Psoas muscle (tissue), 8 donors: Measurements from ENCODE around the gene APBB2. TPM values are rescaled to one million over a fixed set of nuclear protein-coding genes. Genes with fewer than 3 reads are reported as not detected.

Experiments used
- ATAC-seq, 4 donors: fragments of 200-7000 bp; cut with Tn5 transposase; one replicate each; pipeline ENCODE4 v1.9.1; 2020; ENCODE audit warnings: moderate library complexity in 3 of 4, mild to moderate bottlenecking in 2 of 4
- DNase-seq, 2 donors: peaks; one replicate each; pipeline ENCODE4 v3.0.0-alpha.2; 2020
- H3K27ac ChIP-seq: fragments of 200-600 bp; one replicate; pipeline ENCODE4 v1.8.0; 2022
- H3K27me3 ChIP-seq, 3 donors: fragments of 200-600 bp in 1 of 3; one replicate each; pipeline versions ENCODE4 v1.6.1 to v1.8.0; 2013 to 2022; ENCODE audit warnings: low read length in 2 of 3, mild to moderate bottlenecking in 2 of 3, moderate library complexity in 1 of 3; ENCODE audit not compliant: insufficient read depth in 3 of 3
- H3K36me3 ChIP-seq, 2 donors: fragments of 200-600 bp in 1 of 2; one replicate each; pipeline versions ENCODE4 v1.6.1 to v1.8.0; 2013 to 2022; ENCODE audit warnings: low read depth in 1 of 2, mild to moderate bottlenecking in 1 of 2, moderate library complexity in 1 of 2; ENCODE audit not compliant: insufficient read depth in 1 of 2
- H3K4me1 ChIP-seq: fragments of 200-600 bp; one replicate; pipeline ENCODE4 v1.8.0; 2022
- H3K4me3 ChIP-seq: fragments of 200-600 bp; one replicate; pipeline ENCODE4 v1.8.0; 2022; ENCODE audit warnings: mild to moderate bottlenecking
- H3K9me3 ChIP-seq: fragments of 200-600 bp; one replicate; pipeline ENCODE4 v1.8.0; 2022
- WGBS, 3 donors: extraction: QIAGEN DNeasy Blood & Tissue Kit; methylation state at CpG; one replicate each; pipeline versions ENCODE4 v1.1.6 to v1.1.7; 2013; 5-methylcytosine and 5-hydroxymethylcytosine counted together
- intact Hi-C, 2 donors: fragments of 100-400 bp; cut with DNase I; formaldehyde crosslinking; loops; one replicate each; pipeline versions ENCODE4 v1.11.0 to v1.14.2; 2022
- polyA plus RNA-seq, 3 donors: library from polyadenylated mRNA; stranded (reverse); fragments of 200-250 nt; gene quantifications; one replicate each; pipeline ENCODE4 v1.2.3, GENCODE V29; 2013
- total RNA-seq, 4 donors: library from RNA; stranded (reverse); fragmentation: NEBNext Ultra II Directional in 2 of 4; extraction: Animal tissue kit (Norgen Biotek cat#: 25700) in 2 of 4; gene quantifications; one replicate each; pipeline versions ENCODE4 v1.2.1 to v1.2.4, GENCODE V29; 2021 to 2023
- TF ChIP-seq, protein P1 (sequence below): fragments of 200-600 bp; IDR thresholded peaks from one replicate; pipeline ENCODE4 v1.8.0; 2022; ENCODE audit warnings: antibody characterized with exemption
- donor health status: healthy with polysubstance abuse.
- donor health status: DM: no; HTN: no; CAD: no; lungs with moderate emphysema.
- donor health status: Bipolar disorder and iron deficiency.
- donor health status: healthy.
- donor health status: DM: yes; HTN: yes; CAD: no.
- donor health status: DM: no; HTN: no; CAD: no.
- donor health status: DM: no; HTN: no; CAD: no.
- donor health status: DM: yes; HTN: yes; CAD: no.

APBB2 gene
- total and polyA plus RNA-seq, 7 donors: 3.1 to 37.4 (median 11.3) TPM

DNA sequence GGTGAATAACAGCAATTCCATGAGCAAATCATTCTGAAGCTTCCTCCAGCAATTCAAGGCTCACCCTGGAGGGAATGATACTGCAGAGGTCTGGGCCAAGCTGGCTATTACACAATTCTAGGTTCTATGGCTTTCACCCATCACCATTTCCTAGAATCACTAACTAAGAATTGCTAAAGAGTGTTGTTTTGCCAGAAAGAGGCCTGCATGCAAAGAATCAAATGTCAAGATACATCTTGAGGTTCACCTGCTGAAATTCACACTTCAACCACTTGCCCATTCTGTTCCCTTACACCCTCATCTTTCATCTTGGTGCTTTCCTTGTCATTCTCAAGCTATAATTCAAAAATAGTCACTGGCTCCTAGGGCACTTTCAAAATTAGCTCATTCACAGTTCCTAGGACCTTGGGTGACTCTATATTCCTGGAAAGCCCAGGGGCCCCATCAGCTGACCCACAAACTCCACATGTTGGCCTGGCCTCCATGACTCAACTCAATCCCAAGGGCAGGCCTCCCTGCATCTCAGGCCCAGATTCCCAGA is 7.0 kb downstream of the APBB2 start:
- DNase-seq: peak; percentile 59 to 64
- peaks cover 22% of the 10 kb centered on the region for H3K4me1 ChIP-seq
- H3K4me3 ChIP-seq: no peak overlapping the region
- H3K27me3 ChIP-seq: peaks cover 0 to 11% (median 0%) of the 10 kb centered on the region in 3 donors
- H3K27ac ChIP-seq: no peak overlapping the region
- no peaks in the 10 kb centered on the region for H3K9me3 ChIP-seq
- peak in 3 of 4 donors; percentile 69 to 73 (median 70) for ATAC-seq
- no peaks in the 10 kb centered on the region for H3K36me3 ChIP-seq
- intact Hi-C loops: loop anchor here in 1 of 2 donors (5.0 kb wide), 1 partner anchor 50 kb away; no protein-coding TSS in a partner anchor
- TF ChIP-seq, protein P1, sequence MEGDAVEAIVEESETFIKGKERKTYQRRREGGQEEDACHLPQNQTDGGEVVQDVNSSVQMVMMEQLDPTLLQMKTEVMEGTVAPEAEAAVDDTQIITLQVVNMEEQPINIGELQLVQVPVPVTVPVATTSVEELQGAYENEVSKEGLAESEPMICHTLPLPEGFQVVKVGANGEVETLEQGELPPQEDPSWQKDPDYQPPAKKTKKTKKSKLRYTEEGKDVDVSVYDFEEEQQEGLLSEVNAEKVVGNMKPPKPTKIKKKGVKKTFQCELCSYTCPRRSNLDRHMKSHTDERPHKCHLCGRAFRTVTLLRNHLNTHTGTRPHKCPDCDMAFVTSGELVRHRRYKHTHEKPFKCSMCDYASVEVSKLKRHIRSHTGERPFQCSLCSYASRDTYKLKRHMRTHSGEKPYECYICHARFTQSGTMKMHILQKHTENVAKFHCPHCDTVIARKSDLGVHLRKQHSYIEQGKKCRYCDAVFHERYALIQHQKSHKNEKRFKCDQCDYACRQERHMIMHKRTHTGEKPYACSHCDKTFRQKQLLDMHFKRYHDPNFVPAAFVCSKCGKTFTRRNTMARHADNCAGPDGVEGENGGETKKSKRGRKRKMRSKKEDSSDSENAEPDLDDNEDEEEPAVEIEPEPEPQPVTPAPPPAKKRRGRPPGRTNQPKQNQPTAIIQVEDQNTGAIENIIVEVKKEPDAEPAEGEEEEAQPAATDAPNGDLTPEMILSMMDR: no peak

DNA sequence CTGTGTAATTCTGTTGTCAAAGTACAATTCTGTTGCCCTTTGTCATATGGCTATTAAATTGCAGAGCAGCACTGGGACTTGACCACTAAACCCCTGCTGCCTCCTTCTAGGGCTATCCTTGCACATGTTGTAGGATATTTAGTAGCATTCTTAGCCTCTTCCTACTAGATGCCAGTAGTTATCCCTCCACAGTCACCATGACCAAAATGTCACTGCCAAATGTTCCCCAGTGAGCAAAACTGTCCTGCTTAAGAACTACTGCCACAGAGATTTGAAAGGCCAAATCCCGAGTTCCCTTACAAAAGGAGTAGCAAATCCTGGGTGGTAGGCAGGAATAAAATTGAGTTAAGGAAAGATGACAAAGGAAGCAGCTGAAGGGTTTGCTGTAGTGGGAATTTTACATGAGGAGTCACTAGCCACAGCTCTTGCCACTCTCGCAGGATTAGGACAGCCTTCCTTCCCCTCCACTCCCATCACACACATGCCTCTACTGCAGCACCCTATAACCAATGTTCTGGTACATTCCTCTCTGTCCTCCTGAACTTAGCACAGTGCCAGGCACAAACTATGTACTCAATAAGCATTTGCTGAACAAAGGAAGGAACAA is 8.4 kb downstream of the APBB2 start:
- 70 to 73% (median 71%) methylated on average over 2 of the region's 2 CpGs for WGBS, 3 donors
- DNase-seq: no peak
- Histone ChIP-seq H3K4me1 (peaks cover 22% of the 10 kb centered on the region), H3K9me3 (no peaks in the 10 kb centered on the region), H3K36me3 (no peaks in the 10 kb centered on the region), H3K27me3 (peaks cover 0 to 11% (median 0%) of the 10 kb centered on the region in 3 donors), H3K27ac (no peak overlapping the region), H3K4me3 (no peak overlapping the region)
- no peak for ATAC-seq
- intact Hi-C loops: loop anchor here in 1 of 2 donors (5.0 kb wide), 1 partner anchor 49 kb away; no protein-coding TSS in a partner anchor
- TF ChIP-seq, protein P1: no peak

DNA sequence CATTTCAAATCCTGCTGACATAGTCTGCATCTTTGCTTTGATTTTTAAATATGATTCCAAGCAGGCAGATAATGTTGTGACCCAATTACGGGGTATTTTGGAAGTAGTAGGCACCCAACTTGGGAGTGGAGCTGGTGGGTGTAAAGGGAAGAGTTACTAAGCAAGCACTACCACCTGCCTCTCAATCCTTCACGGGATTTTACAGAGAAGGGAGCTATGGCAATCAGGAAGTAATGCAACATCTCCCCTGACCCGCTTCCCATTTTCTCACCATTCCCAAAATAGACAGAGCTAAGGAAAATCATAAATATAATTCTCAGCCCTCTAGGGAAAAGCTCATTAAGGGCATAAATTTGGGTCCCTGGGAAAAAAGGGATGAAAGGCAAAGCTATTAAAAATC is 9.2 kb downstream of the APBB2 start:
- ATAC-seq: no peak
- intact Hi-C loops: loop anchor here in 1 of 2 donors (5.0 kb wide), 1 partner anchor 48 kb away; no protein-coding TSS in a partner anchor
- TF ChIP-seq, protein P1: no peak
- no peaks in the 10 kb centered on the region for H3K36me3 ChIP-seq
- H3K27ac ChIP-seq: no peak overlapping the region
- H3K9me3 ChIP-seq: no peaks in the 10 kb centered on the region
- no peak overlapping the region for H3K4me3 ChIP-seq
- WGBS, 3 donors: 21 to 41% (median 22%) methylated on average over 3 of the region's 3 CpGs
- peaks cover 23% of the 10 kb centered on the region for H3K4me1 ChIP-seq
- DNase-seq: no peak
- peaks cover 0 to 11% (median 0%) of the 10 kb centered on the region in 3 donors for H3K27me3 ChIP-seq

DNA sequence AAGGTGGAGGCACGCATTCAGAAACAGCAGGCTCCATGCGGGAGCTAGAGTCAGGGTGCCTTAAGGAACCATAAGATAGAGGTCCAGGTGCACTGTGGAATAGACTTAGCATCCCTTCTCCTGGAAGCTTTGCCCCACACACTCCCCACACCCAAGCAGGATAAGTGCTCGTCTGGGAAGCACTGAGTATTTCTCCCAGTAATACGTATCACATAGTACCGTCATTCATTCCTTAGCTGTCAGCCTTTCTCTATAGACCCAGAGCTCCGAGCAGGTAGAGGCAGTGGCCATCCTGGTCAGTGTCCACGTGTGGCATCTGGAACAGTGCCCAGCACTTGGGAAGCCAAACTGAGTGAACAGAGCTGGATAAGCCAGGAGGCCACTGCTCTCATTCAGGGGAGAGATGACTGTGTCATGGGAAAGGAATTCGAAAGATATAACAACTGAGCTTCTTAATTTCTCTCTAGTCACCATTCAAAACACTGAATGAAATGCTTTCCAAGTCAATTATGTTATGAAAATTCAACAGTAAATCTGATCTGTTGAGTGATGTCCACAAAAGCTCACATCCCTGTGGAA is 9.9 kb downstream of the APBB2 start:
- H3K4me1 ChIP-seq: peaks cover 19% of the 10 kb centered on the region
- 44 to 58% (median 53%) methylated on average over 8 of the region's 8 CpGs for WGBS, 3 donors
- intact Hi-C loops: no loop called here

More for the DNA sequence above, 9.9 kb downstream of the APBB2 start:
- H3K9me3 ChIP-seq: no peaks in the 10 kb centered on the region
- DNase-seq: peak; percentile 44 to 61
- H3K27me3 ChIP-seq: peaks cover 0 to 11% (median 0%) of the 10 kb centered on the region in 3 donors
- TF ChIP-seq, protein P1: no peak
- no peak overlapping the region for H3K4me3 ChIP-seq
- peak; percentile 49 to 79 (median 63) for ATAC-seq
- H3K36me3 ChIP-seq: no peaks in the 10 kb centered on the region
- H3K27ac ChIP-seq: no peak overlapping the region
